HG02970 (cell line): ENCODE measurements around the gene ARHGAP29.

Experiments used
- ATAC-seq: cut with Tn5 transposase; IDR thresholded peaks from one replicate; pipeline ENCODE4 v1.9.1; 2021; ENCODE audit warnings: mild to moderate bottlenecking, moderate library complexity, moderate number of reproducible peaks; ENCODE audit not compliant: unreplicated experiment, low FRiP score

Gene ARHGAP29

GRCh38 chr1:94237291-94238226 lies at the start of gene ARHGAP29:
Gene ARHGAP29 (minus strand): TSS chr1:94237584. CDS start chr1:94231611, 5,973 bp downstream.
- peak; percentile 73 for ATAC-seq

- ATAC-seq: no peak
Observed at GRCh38 chr1:94286864-94287437, 49.6 kb upstream of the ARHGAP29 start.

GRCh38 chr1:94285031-94285654 lies 47.8 kb upstream of the ARHGAP29 start:
- ATAC-seq: no peak

GRCh38 chr1:94284476-94284875 lies 47.1 kb upstream of the ARHGAP29 start:
- ATAC-seq: no peak

- no peak for ATAC-seq
Observed at GRCh38 chr1:94283462-94283861, 46.1 kb upstream of the ARHGAP29 start.

- ATAC-seq: no peak
Observed at GRCh38 chr1:94282143-94282711, 44.8 kb upstream of the ARHGAP29 start.

- ATAC-seq: no peak
Observed at GRCh38 chr1:94281361-94282142, 44.2 kb upstream of the ARHGAP29 start.

- no peak for ATAC-seq
Observed at GRCh38 chr1:94280541-94280940, 43.2 kb upstream of the ARHGAP29 start.

GRCh38 chr1:94279462-94279861 lies 42.1 kb upstream of the ARHGAP29 start:
- ATAC-seq: no peak

- ATAC-seq: no peak
Observed at GRCh38 chr1:94279038-94279437, 41.7 kb upstream of the ARHGAP29 start.

GRCh38 chr1:94276988-94277434 lies 39.6 kb upstream of the ARHGAP29 start:
- no peak for ATAC-seq

GRCh38 chr1:94275083-94275482 lies 37.7 kb upstream of the ARHGAP29 start:
- ATAC-seq: no peak

- ATAC-seq: no peak
Observed at GRCh38 chr1:94274561-94274960, 37.2 kb upstream of the ARHGAP29 start.

- no peak for ATAC-seq
Observed at GRCh38 chr1:94273111-94273510, 35.7 kb upstream of the ARHGAP29 start.

GRCh38 chr1:94272388-94272787 lies 35.0 kb upstream of the ARHGAP29 start:
- ATAC-seq: no peak

GRCh38 chr1:94271373-94271772 lies 34.0 kb upstream of the ARHGAP29 start:
- no peak for ATAC-seq

GRCh38 chr1:94270801-94271203 lies 33.4 kb upstream of the ARHGAP29 start:
- ATAC-seq: no peak

- ATAC-seq: no peak
Observed at GRCh38 chr1:94269921-94270320, 32.5 kb upstream of the ARHGAP29 start.

- no peak for ATAC-seq
Observed at GRCh38 chr1:94265906-94266305, 28.5 kb upstream of the ARHGAP29 start.

GRCh38 chr1:94265011-94265422 lies 27.6 kb upstream of the ARHGAP29 start:
- ATAC-seq: no peak
